CD8-positive, alpha-beta memory T cell (primary cell): ENCODE measurements around the gene EEIG2. TPM values are rescaled to one million over a fixed set of nuclear protein-coding genes. Genes with fewer than 3 reads are reported as not detected.
A peak's percentile ranks its signal among the peaks of the same experiment; 100 is the strongest.

ENCODE experiments used
- CTCF ChIA-PET: fragments of 350-600 bp; sonication (Branson Sonifier 250); formaldehyde crosslinking; loops from one replicate; lab custom pipeline; 2021; ENCODE audit warnings: antibody characterized with exemption; lab: Charles Lee
- POLR2A ChIA-PET: fragments of 350-600 bp; sonication (Branson Sonifier 250); formaldehyde crosslinking; loops from one replicate; lab custom pipeline; 2021; ENCODE audit warnings: antibody characterized with exemption; lab: Charles Lee
- DNase-seq, 5 donors: peaks; one replicate each; pipeline versions ENCODE4 v3.0.0 to v3.0.0-alpha.2; 2020 to 2022; ENCODE audit warnings: mixed read lengths in 1 of 5
- H3K27ac ChIP-seq: one replicate; pipeline ENCODE4 v1.7.0; 2013; ENCODE audit warnings: low read depth, mild to moderate bottlenecking, low read length, moderate library complexity
- H3K27me3 ChIP-seq: 2 replicates; pipeline ENCODE4 v1.7.0; 2013; ENCODE audit warnings: low read length, mild to moderate bottlenecking; ENCODE audit not compliant: insufficient read depth, poor library complexity, severe bottlenecking
- H3K36me3 ChIP-seq: 2 replicates; pipeline ENCODE4 v1.7.0; 2013; ENCODE audit warnings: mild to moderate bottlenecking, low read length, moderate library complexity; ENCODE audit not compliant: insufficient read depth
- H3K4me1 ChIP-seq: 2 replicates; pipeline ENCODE4 v1.7.0; 2013; ENCODE audit warnings: mild to moderate bottlenecking, low read length, moderate library complexity; ENCODE audit not compliant: insufficient read depth
- H3K4me3 ChIP-seq: 2 replicates; pipeline ENCODE4 v1.7.0; 2013; ENCODE audit warnings: mild to moderate bottlenecking, low read length
- H3K9me3 ChIP-seq: 2 replicates; pipeline ENCODE4 v1.7.0; 2013; ENCODE audit warnings: mild to moderate bottlenecking, low read length
- H3K27ac Mint-ChIP-seq, 8 donors: one replicate each; pipeline ENCODE4 v1.8.0; 2020 to 2021; ENCODE audit warnings: mixed read lengths in 8 of 8, mild to moderate bottlenecking in 6 of 8, inconsistent platforms in 3 of 8, moderate library complexity in 3 of 8
- H3K27me3 Mint-ChIP-seq, 2 donors: one replicate each; pipeline ENCODE4 v1.8.0; 2020 to 2021; ENCODE audit warnings: mixed read lengths in 2 of 2, mild to moderate bottlenecking in 1 of 2, moderate library complexity in 1 of 2
- H3K36me3 Mint-ChIP-seq, 3 donors: one replicate each; pipeline ENCODE4 v1.8.0; 2020 to 2021; ENCODE audit warnings: mixed read lengths in 3 of 3, inconsistent platforms in 1 of 3, mild to moderate bottlenecking in 1 of 3
- H3K4me1 Mint-ChIP-seq, 3 donors: one replicate each; pipeline ENCODE4 v1.8.0; 2020 to 2021; ENCODE audit warnings: mixed read lengths in 3 of 3, inconsistent platforms in 1 of 3, mild to moderate bottlenecking in 1 of 3
- H3K4me3 Mint-ChIP-seq, 7 donors: one replicate each; pipeline ENCODE4 v1.8.0; 2020 to 2021; ENCODE audit warnings: mixed read lengths in 7 of 7, mild to moderate bottlenecking in 6 of 7, moderate library complexity in 4 of 7, inconsistent platforms in 2 of 7
- H3K9me3 Mint-ChIP-seq, 5 donors: one replicate each; pipeline ENCODE4 v1.8.0; 2020 to 2022; ENCODE audit warnings: mixed read lengths in 5 of 5, mild to moderate bottlenecking in 3 of 5, moderate library complexity in 2 of 5, inconsistent platforms in 1 of 5
- polyA plus RNA-seq: library from polyadenylated mRNA; unstranded; fragments of 300-500 nt; fragmentation: Illumina TruSeq; gene quantifications from one replicate; pipeline ENCODE4 v1.2.3, GENCODE V29; 2021
- total RNA-seq, 2 experiments: library from RNA; stranded (reverse); gene quantifications; one replicate each; pipeline ENCODE4 v1.2.3, GENCODE V29; 2021

Gene EEIG2
- total and polyA plus RNA-seq, 3 experiments from 2014 or later = 2.1 to 21.0 (median 19.4) TPM

DNA sequence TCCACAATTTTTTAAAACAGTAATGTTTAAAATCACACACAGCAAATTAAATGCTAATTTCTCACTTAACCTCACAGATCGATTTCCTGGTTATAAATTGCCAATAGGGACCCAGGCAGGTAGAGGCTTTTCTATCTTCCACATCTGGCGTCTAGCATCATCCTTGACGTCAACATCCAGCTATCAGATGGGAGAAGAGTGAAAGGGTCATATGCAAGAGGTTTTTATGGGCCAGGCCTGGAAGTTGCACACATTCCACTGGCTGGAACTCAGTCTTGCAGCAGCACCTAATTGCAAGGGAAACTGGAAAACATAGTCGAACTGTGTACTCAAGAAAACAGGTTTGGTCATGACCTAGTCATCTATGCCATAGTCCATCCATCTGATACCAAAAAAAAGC is 6.0 kb upstream of the EEIG2 start:
- Histone ChIP-seq H3K27ac (no peak overlapping the region), H3K4me1 (no peaks in the 10 kb centered on the region), H3K27me3 (no peaks in the 10 kb centered on the region), H3K36me3 (no peaks in the 10 kb centered on the region), H3K4me3 (no peak overlapping the region), H3K9me3 (no peaks in the 10 kb centered on the region)
- no peak overlapping the region for H3K4me3 Mint-ChIP-seq
- ChIA-PET CTCF (no interaction called here), POLR2A (no interaction called here)
- H3K27me3 Mint-ChIP-seq = no peaks in the 10 kb centered on the region
- no peak for DNase-seq
- peaks cover 0 to 3% (median 0%) of the 10 kb centered on the region in 3 donors for H3K4me1 Mint-ChIP-seq
- no peak overlapping the region for H3K27ac Mint-ChIP-seq
- no peaks in the 10 kb centered on the region for H3K9me3 Mint-ChIP-seq
- H3K36me3 Mint-ChIP-seq = no peaks in the 10 kb centered on the region

DNA sequence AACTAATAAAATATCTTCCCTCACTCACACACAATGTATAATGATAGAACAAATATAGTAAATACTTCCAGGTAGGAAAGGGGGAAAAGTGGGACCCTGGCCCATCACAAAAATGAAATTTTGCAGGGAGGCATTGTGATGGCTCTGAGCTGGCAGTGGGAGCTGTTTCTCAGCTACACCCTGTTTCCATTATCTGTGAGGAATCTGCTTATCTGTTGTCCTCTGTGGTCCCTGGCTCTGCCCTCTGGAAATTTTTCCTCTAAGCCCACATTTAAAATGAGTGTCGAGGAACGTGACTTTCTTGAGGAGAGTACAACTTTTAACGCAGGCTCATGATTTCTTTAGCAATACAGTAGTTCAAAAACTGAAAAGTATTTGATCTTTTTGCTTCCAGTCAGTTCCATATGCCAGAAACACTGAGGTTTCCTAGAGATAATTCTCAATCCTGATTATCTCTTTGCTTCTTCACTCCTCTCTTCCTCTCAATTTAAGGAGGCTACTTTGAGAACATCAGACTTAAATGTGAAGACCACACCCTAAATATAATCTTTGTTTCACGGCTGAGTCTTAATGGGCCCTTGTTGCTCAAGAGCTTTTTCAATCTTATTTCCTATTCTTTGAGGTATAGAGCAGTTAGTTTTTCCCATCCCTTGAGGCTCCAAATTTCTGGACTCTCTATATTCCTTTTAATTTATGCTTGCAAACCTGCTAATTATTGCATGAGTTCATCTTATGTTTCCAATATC is 5.0 kb upstream of the EEIG2 start:
- H3K4me1 ChIP-seq = peaks cover 6% of the 10 kb centered on the region
- H3K27me3 Mint-ChIP-seq = no peaks in the 10 kb centered on the region
- POLR2A ChIA-PET = no interaction called here

DNA sequence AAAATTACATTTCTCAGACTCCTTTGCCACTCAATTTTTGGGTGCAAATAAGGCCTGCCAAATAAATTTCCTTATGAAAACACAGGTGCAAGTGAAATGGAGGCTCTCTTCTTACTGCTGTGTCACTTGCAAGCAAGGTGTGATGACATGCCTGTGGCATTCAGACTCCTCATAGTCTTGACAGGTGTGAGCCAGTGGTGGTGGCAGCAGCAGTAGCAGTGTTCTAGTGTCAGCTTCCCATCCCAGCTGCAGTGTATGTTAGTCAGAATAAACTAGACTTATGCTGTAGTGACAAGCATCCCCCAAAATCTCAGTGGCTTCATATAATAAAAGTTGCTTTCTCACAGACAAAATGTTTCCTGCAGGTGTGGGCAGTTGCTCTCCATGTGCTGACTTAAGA is 3.8 kb upstream of the EEIG2 start:
- Mint-ChIP-seq H3K27me3 (no peaks in the 10 kb centered on the region), H3K4me3 (no peak overlapping the region), H3K27ac (peak overlapping the region in 1 of 8 donors; percentile 15), H3K4me1 (peaks cover 8 to 18% (median 13%) of the 10 kb centered on the region in 3 donors), H3K9me3 (no peaks in the 10 kb centered on the region), H3K36me3 (peaks cover 0 to 4% (median 0%) of the 10 kb centered on the region in 3 donors)
- Histone ChIP-seq H3K4me3 (no peak overlapping the region), H3K27me3 (no peaks in the 10 kb centered on the region), H3K9me3 (no peaks in the 10 kb centered on the region), H3K27ac (no peak overlapping the region), H3K4me1 (peaks cover 13% of the 10 kb centered on the region), H3K36me3 (no peaks in the 10 kb centered on the region)
- DNase-seq = no peak
- ChIA-PET CTCF (no interaction called here), POLR2A (no interaction called here)

More for the DNA sequence above, 5.0 kb upstream of the EEIG2 start:
- peak overlapping the region in 2 of 8 donors; percentile 49 to 57 for H3K27ac Mint-ChIP-seq
- CTCF ChIA-PET = no interaction called here
- Histone ChIP-seq H3K27me3 (no peaks in the 10 kb centered on the region), H3K27ac (no peak overlapping the region), H3K4me3 (no peak overlapping the region), H3K9me3 (no peaks in the 10 kb centered on the region), H3K36me3 (no peaks in the 10 kb centered on the region)
- DNase-seq = no peak
- H3K4me1 Mint-ChIP-seq = peaks cover 0 to 11% (median 8%) of the 10 kb centered on the region in 3 donors
- peak overlapping the region in 1 of 7 donors; percentile 23 for H3K4me3 Mint-ChIP-seq
- no peaks in the 10 kb centered on the region for H3K36me3 Mint-ChIP-seq
- no peaks in the 10 kb centered on the region for H3K9me3 Mint-ChIP-seq

DNA sequence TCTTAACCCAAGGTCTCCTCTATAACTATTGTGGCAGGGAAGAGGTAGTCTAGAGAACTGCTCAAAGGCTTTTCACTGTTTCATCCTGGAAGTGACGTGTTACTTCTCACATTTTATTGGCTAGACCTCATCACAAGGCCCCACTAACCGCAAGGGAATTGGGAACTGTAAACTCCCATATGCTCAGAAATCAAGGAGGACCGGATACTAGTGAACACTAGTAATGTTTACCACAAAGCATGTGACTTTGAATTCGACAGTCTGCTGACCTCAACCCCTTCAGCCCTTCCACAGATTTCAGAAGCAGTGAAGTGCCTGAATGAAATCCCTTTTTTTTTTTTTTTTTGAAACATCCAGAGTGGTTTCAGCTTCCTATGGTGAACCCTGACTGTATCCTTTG is 3.4 kb upstream of the EEIG2 start:
- no peaks in the 10 kb centered on the region for H3K27me3 ChIP-seq
- Mint-ChIP-seq H3K27me3 (no peaks in the 10 kb centered on the region), H3K9me3 (no peaks in the 10 kb centered on the region), H3K36me3 (peaks cover 0 to 4% (median 0%) of the 10 kb centered on the region in 3 donors), H3K4me3 (no peak overlapping the region), H3K27ac (no peak overlapping the region), H3K4me1 (peaks cover 12 to 22% (median 17%) of the 10 kb centered on the region in 3 donors)
- CTCF ChIA-PET = no interaction called here
- POLR2A ChIA-PET = no interaction called here
- no peak for DNase-seq
- no peak overlapping the region for H3K4me3 ChIP-seq
- H3K9me3 ChIP-seq = no peaks in the 10 kb centered on the region
- no peak overlapping the region for H3K27ac ChIP-seq
- peaks cover 18% of the 10 kb centered on the region for H3K4me1 ChIP-seq
- H3K36me3 ChIP-seq = no peaks in the 10 kb centered on the region

DNA sequence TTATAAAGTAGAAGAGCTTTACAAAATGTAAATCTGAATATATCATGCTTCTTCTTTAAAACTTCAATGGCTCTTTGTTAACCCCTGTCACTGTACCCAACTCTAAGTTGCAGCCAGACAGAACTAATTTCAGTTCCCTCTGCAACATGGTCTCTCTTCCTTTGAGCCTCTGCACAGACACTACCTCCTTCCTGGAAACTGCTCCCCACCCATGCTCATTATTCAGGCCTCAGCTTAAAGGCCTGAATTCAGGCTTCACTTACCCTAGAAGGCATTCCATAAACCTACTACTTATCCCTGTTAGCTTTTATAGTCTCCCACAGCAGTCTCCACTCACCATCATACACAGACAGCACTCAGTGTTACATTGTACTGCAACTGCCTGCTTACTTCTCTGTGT is 2.6 kb upstream of the EEIG2 start:
- H3K36me3 ChIP-seq = no peaks in the 10 kb centered on the region
- no peaks in the 10 kb centered on the region for H3K27me3 Mint-ChIP-seq
- H3K4me3 Mint-ChIP-seq = no peak overlapping the region
- no peak overlapping the region for H3K4me3 ChIP-seq
- peaks cover 20 to 30% (median 25%) of the 10 kb centered on the region in 3 donors for H3K4me1 Mint-ChIP-seq
- H3K36me3 Mint-ChIP-seq = peaks cover 0 to 4% (median 0%) of the 10 kb centered on the region in 3 donors
- peaks cover 26% of the 10 kb centered on the region for H3K4me1 ChIP-seq
- H3K9me3 ChIP-seq = no peaks in the 10 kb centered on the region
- no peak overlapping the region for H3K27ac ChIP-seq
- DNase-seq = no peak
- no peak overlapping the region for H3K27ac Mint-ChIP-seq
- POLR2A ChIA-PET = no interaction called here
- CTCF ChIA-PET = no interaction called here
- H3K9me3 Mint-ChIP-seq = no peaks in the 10 kb centered on the region
- no peaks in the 10 kb centered on the region for H3K27me3 ChIP-seq

DNA sequence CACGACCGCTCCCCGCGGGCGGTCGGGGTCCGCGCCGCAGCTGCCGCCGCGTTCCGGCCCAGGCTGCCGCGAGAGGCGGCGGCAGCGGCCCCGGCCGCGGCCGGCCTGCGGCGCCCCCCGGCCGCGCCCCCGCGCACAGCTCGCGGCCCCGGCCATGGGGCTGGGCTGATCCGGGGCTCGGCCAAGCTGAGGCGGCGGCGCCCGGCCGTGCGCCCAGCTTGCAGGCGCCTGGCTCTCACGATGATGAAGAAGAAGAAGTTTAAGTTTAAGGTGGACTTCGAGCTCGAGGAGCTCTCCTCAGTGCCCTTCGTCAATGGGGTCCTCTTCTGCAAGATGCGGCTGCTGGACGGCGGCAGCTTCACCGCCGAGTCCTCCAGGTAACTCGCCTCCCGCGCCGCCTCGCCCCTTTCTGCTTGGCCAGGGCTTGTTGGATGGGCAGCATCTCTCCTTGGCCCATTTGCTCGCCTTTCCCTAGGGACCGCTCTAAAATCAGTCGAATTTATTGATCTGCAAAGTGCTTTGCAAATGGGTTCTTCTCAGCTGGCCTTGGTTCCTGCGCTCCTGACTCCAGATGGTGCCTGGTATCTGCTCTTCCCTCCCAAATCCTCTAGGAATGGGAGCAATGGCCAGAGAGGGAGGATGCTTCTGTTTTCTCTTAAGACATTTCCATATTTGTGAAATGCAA is 431 bp downstream of the EEIG2 start:
- POLR2A ChIA-PET = interaction anchor here (0.6 to 4.3 kb wide), 8 partner anchors 9 to 1908 kb away, joined by 3 to 37 read pairs (median 6); partner anchors contain the start of genes HENMT1, PRPF38B and SLC25A24
- Histone ChIP-seq H3K4me3 (peak overlapping the region; percentile 61), H3K36me3 (no peaks in the 10 kb centered on the region), H3K4me1 (peaks cover 28% of the 10 kb centered on the region), H3K27me3 (no peaks in the 10 kb centered on the region), H3K27ac (peak overlapping the region; percentile 33), H3K9me3 (no peaks in the 10 kb centered on the region)
- DNase-seq = peak; percentile 6 to 52 (median 11)
- Mint-ChIP-seq H3K36me3 (peaks cover 0 to 4% (median 0%) of the 10 kb centered on the region in 3 donors), H3K4me3 (peak overlapping the region; percentile 91 to 98 (median 95)), H3K27me3 (no peaks in the 10 kb centered on the region), H3K9me3 (no peaks in the 10 kb centered on the region), H3K4me1 (peaks cover 34 to 45% (median 44%) of the 10 kb centered on the region in 3 donors), H3K27ac (peak overlapping the region; percentile 81 to 99 (median 92))
- CTCF ChIA-PET = interaction anchor here (0.7 to 4.7 kb wide), 33 partner anchors 9 to 360 kb away, joined by 3 to 90 read pairs (median 4); partner anchors contain the start of genes HENMT1, PRPF38B and SLC25A24

DNA sequence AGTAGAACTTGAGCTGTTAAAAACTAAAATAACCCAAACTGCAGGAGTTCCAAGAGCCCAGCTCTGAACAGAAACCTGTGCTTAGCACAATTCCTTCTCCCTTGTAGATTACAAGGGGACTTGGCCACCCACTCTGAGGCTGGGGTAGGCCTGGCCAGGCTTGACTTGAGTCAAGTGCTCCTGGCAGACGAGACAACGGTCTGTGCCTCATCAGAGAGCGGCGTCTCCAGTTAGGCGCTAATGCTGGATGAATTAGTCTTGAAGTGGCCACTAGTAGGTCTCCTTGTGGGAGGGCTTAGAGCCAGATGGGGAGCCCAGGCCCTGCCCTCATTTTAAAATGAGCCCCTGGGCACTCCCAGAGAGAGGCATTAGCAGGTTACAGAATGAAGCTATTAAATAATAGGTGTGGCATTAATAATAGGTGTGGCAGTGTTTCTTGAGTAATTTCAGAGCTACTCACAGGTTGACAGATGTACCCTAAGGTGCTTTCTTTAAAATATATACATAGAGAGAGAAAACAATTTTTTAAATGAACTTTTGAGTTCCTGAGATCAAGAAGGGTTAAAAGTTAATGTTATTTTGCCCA is 1.1 kb downstream of the EEIG2 start:
- H3K4me3 Mint-ChIP-seq = peak overlapping the region; percentile 91 to 98 (median 95)
- peaks cover 28% of the 10 kb centered on the region for H3K4me1 ChIP-seq
- CTCF ChIA-PET = interaction anchor here (0.7 to 4.7 kb wide), 31 partner anchors 9 to 184 kb away, joined by 3 to 90 read pairs (median 4); partner anchors contain the start of genes HENMT1 and PRPF38B
- H3K36me3 ChIP-seq = no peaks in the 10 kb centered on the region
- DNase-seq = peak; percentile 28 to 73 (median 36)
- peak overlapping the region; percentile 61 for H3K4me3 ChIP-seq
- H3K27ac Mint-ChIP-seq = peak overlapping the region; percentile 81 to 99 (median 92)
- no peaks in the 10 kb centered on the region for H3K9me3 ChIP-seq
- peaks cover 0 to 4% (median 0%) of the 10 kb centered on the region in 3 donors for H3K36me3 Mint-ChIP-seq
- H3K27ac ChIP-seq = peak overlapping the region; percentile 33
- POLR2A ChIA-PET = interaction anchor here (0.7 to 4.3 kb wide), 7 partner anchors 8 to 360 kb away, joined by 3 to 37 read pairs (median 4); partner anchors contain the start of genes HENMT1, PRPF38B and SLC25A24
- no peaks in the 10 kb centered on the region for H3K9me3 Mint-ChIP-seq
- no peaks in the 10 kb centered on the region for H3K27me3 ChIP-seq
- no peaks in the 10 kb centered on the region for H3K27me3 Mint-ChIP-seq
- H3K4me1 Mint-ChIP-seq = peaks cover 36 to 48% (median 45%) of the 10 kb centered on the region in 3 donors
